Lung (tissue), 12 donors: ENCODE results near the gene LOXL1. TPM values are rescaled to one million over a fixed set of nuclear protein-coding genes. Genes with fewer than 3 reads are reported as not detected.

Source experiments
- ATAC-seq: fragments of 200-7000 bp; cut with Tn5 transposase; one replicate; pipeline ENCODE4 v1.9.1; 2020; ENCODE audit warnings: moderate number of reproducible peaks; ENCODE audit not compliant: insufficient read depth, low FRiP score
- DNase-seq, 3 donors: peaks; one replicate each; pipeline ENCODE4 v3.0.0-alpha.2; 2013 to 2017
- H3K27ac ChIP-seq, 2 donors: one replicate each; pipeline ENCODE4 v1.5.1; 2013; ENCODE audit warnings: mild to moderate bottlenecking in 2 of 2, moderate library complexity in 2 of 2, control low read depth in 1 of 2, inconsistent platforms in 1 of 2, low read depth in 1 of 2, low read length in 1 of 2
- H3K27me3 ChIP-seq, 3 donors: one replicate each; pipeline ENCODE4 v1.5.1; 2013; ENCODE audit warnings: low read length in 2 of 3; ENCODE audit not compliant: control insufficient read depth in 3 of 3, insufficient read depth in 3 of 3
- H3K36me3 ChIP-seq, 4 donors: one replicate each; pipeline ENCODE4 v1.5.1; 2013; ENCODE audit warnings: low read length in 4 of 4, mild to moderate bottlenecking in 1 of 4, moderate library complexity in 1 of 4; ENCODE audit not compliant: control insufficient read depth in 4 of 4, insufficient read depth in 4 of 4
- H3K4me1 ChIP-seq, 5 donors: one replicate each; pipeline ENCODE4 v1.5.1; 2013; ENCODE audit warnings: low read length in 5 of 5, mild to moderate bottlenecking in 2 of 5, moderate library complexity in 1 of 5; ENCODE audit not compliant: control insufficient read depth in 5 of 5, insufficient read depth in 5 of 5
- H3K4me3 ChIP-seq: one replicate; pipeline ENCODE4 v1.5.1; 2013; ENCODE audit warnings: mild to moderate bottlenecking, control low read depth, moderate library complexity
- H3K9ac ChIP-seq, 2 donors: one replicate each; pipeline ENCODE4 v1.5.1; 2013; ENCODE audit warnings: low read length in 2 of 2, control low read depth in 1 of 2; ENCODE audit not compliant: insufficient read depth in 1 of 2
- H3K9me3 ChIP-seq, 4 donors: one replicate each; pipeline ENCODE4 v1.5.1; 2013; ENCODE audit warnings: low read length in 3 of 4, mild to moderate bottlenecking in 1 of 4, moderate library complexity in 1 of 4; ENCODE audit not compliant: control insufficient read depth in 4 of 4, insufficient read depth in 3 of 4
- CTCF ChIP-seq: IDR thresholded peaks from 2 replicates; pipeline ENCODE4 v1.5.1; 2012; ENCODE audit warnings: mild to moderate bottlenecking; ENCODE audit errors: control extremely low read depth, extremely low read depth
- WGBS, 2 donors: extraction: QIAGEN DNeasy Blood & Tissue Kit; methylation state at CpG; one replicate each; pipeline ENCODE4 v1.1.7; 2013; 5-methylcytosine and 5-hydroxymethylcytosine counted together
- polyA plus RNA-seq, 2 donors: library from polyadenylated mRNA; stranded (reverse); fragments of 200-250 nt; gene quantifications; one replicate each; pipeline ENCODE4 v1.2.1, GENCODE V29; 2013
- total RNA-seq, 2 donors: library from RNA; depleted of rRNA in 1 of 2; stranded (reverse); fragments of >200 nt in 1 of 2; gene quantifications; one replicate each; pipeline ENCODE4 v1.2.1, GENCODE V29; 2014 to 2021
- donor health status: control.
- donor health status: control.
- donor health status: Bipolar disorder and iron deficiency.
- donor health status: healthy.
- donor health status: DM: yes; HTN: yes; CAD: no.

The LOXL1 gene
- total and polyA plus RNA-seq, 4 donors: 9.4 to 25.3 (median 14.3) TPM

GRCh38 chr15:73993211-73993994, 67.1 kb downstream of the LOXL1 start:
- peak overlapping the region in 1 of 2 donors; percentile 83 for H3K27ac ChIP-seq

GRCh38 chr15:73994413-73994883, 68.2 kb downstream of the LOXL1 start, which contains the start of gene PML:
Gene PML (plus strand): TSS chr15:73994716. CDS start chr15:73994813, 97 bp downstream.
- DNase-seq (peak; percentile 96 to 98 (median 97)), ATAC-seq (peak; percentile 84)
- peak within 1 kb of the TSS; percentile 81 to 90 for H3K9ac ChIP-seq
- H3K4me3 ChIP-seq: peak within 1 kb of the TSS; percentile 99
- WGBS, 2 donors: 0 to 1% methylated on average over 27 of the region's 27 CpGs
- peaks cover 7 to 52% (median 10%) of the 10 kb centered on the region in 5 donors for H3K4me1 ChIP-seq
- no peaks in the 10 kb centered on the region for H3K9me3 ChIP-seq
- H3K36me3 ChIP-seq: peaks cover 3 to 10% (median 9%) of the 10 kb centered on the region in 4 donors
- TF ChIP-seq CTCF: no peak
- peak within 1 kb of the TSS; percentile 88 to 89 for H3K27ac ChIP-seq
- H3K27me3 ChIP-seq: no peaks in the 10 kb centered on the region

More at GRCh38 chr15:73993211-73993994, 67.1 kb downstream of the LOXL1 start:
- Histone ChIP-seq H3K9ac (peak overlapping the region in 1 of 2 donors; percentile 85), H3K9me3 (no peaks in the 10 kb centered on the region), H3K4me3 (no peak overlapping the region), H3K4me1 (peaks cover 8 to 52% (median 10%) of the 10 kb centered on the region in 5 donors), H3K36me3 (peaks cover 0 to 8% (median 2%) of the 10 kb centered on the region in 4 donors), H3K27me3 (no peaks in the 10 kb centered on the region)
- no peak for TF ChIP-seq CTCF
- 93 to 95% methylated on average over 10 of the region's 10 CpGs for WGBS, 2 donors
- ATAC-seq (no peak), DNase-seq (peak in 1 of 3 donors; percentile 2)

GRCh38 chr15:73994912-73995622, 68.8 kb downstream of the LOXL1 start:
- H3K27ac ChIP-seq: peak overlapping the region; percentile 88 to 89
- WGBS, 2 donors: 0 to 1% methylated on average over 18 of the region's 18 CpGs
- H3K27me3 ChIP-seq: no peaks in the 10 kb centered on the region
- peak overlapping the region; percentile 81 to 90 for H3K9ac ChIP-seq
- ATAC-seq (no peak), DNase-seq (peak in 2 of 3 donors; percentile 32 to 46)
- TF ChIP-seq CTCF: no peak
- peak overlapping the region; percentile 99 for H3K4me3 ChIP-seq
- peaks cover 3 to 12% (median 9%) of the 10 kb centered on the region in 4 donors for H3K36me3 ChIP-seq
- H3K9me3 ChIP-seq: no peaks in the 10 kb centered on the region
- peaks cover 4 to 52% (median 10%) of the 10 kb centered on the region in 5 donors for H3K4me1 ChIP-seq
